Measurements from ENCODE around the gene FGF18. TPM values are rescaled to one million over a fixed set of nuclear protein-coding genes. Genes with fewer than 3 reads are reported as not detected.
"Not testable (repeated sequence)": the region's sequence is repeated elsewhere in the genome, so short reads cannot be mapped to it uniquely, and the experiment has no call there.

FGF18 gene
- total RNA-seq, 1 donor from 2014 or later = not detected

DNA sequence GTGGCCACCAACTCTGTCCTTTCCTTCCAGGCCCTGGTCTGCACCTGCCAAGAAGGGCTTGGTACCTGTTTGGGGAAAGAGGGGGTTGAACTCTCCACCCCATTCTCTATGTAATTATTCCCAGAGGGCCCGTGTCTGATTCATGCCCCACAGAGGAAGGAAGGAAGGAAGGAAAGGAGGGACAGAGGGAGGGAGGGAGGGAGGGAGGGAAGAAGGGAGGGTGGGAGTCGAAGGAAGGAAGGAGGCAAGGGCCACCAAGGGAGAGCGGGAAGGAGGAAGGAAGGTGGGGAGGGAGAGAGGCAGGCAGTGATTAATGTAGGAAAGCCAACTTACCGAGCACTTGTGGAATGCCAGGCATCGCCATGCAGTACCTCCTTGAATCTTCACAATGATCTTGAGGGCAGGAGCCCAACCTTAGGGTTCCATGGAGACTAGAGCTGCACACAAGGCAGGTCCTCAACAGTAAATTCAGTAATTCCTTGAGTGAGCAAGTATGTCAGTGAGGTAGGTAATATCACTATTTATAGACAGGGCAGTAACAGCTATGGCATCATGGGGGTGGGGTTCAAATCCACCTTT, 75.8 kb downstream of the FGF18 start:
- ChIA-PET CTCF (no interaction called here), POLR2A (no interaction called here)
- Mint-ChIP-seq H3K27me3 (no peaks in the 10 kb centered on the region), H3K4me3 (no peak overlapping the region), H3K27ac (no peak overlapping the region), H3K4me1 (no peaks in the 10 kb centered on the region), H3K9me3 (no peaks in the 10 kb centered on the region), H3K36me3 (ENCODE audit: low read depth) (no peaks in the 10 kb centered on the region)
- DNase-seq (no peak), ATAC-seq (ENCODE audit: low read depth) (no peak)
- TF ChIP-seq, protein P1, sequence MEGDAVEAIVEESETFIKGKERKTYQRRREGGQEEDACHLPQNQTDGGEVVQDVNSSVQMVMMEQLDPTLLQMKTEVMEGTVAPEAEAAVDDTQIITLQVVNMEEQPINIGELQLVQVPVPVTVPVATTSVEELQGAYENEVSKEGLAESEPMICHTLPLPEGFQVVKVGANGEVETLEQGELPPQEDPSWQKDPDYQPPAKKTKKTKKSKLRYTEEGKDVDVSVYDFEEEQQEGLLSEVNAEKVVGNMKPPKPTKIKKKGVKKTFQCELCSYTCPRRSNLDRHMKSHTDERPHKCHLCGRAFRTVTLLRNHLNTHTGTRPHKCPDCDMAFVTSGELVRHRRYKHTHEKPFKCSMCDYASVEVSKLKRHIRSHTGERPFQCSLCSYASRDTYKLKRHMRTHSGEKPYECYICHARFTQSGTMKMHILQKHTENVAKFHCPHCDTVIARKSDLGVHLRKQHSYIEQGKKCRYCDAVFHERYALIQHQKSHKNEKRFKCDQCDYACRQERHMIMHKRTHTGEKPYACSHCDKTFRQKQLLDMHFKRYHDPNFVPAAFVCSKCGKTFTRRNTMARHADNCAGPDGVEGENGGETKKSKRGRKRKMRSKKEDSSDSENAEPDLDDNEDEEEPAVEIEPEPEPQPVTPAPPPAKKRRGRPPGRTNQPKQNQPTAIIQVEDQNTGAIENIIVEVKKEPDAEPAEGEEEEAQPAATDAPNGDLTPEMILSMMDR (IDR thresholded peaks at IDR 0.05) = no peak
- intact Hi-C loops (cut with micrococcal nuclease) = no loop called here

DNA sequence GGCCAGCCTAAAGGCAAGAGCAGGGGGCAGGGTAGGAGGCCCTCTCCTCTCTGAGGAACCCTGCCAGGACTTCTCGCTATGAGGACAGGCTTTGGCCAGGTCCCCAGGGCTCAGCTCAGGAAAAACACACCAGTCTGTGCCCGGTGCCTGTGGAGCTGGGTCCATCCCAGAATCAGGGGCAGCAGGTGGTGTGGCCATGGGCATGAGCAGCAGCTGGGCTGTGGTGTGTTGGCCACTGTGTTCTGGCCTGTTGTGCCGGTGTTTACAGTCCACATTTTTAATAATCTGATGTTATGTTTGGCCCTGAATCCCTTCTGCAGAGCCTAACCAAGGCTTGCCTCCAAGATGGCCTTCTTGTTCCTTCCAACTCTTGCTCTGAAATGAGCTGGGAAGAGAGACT, 77.0 kb downstream of the FGF18 start:
- ATAC-seq (ENCODE audit: low read depth) (no peak), DNase-seq (no peak)
- intact Hi-C loops (cut with micrococcal nuclease) = no loop called here
- Mint-ChIP-seq H3K9me3 (no peaks in the 10 kb centered on the region), H3K36me3 (ENCODE audit: low read depth) (no peaks in the 10 kb centered on the region), H3K27ac (no peak overlapping the region), H3K27me3 (no peaks in the 10 kb centered on the region), H3K4me1 (no peaks in the 10 kb centered on the region), H3K4me3 (no peak overlapping the region)
- POLR2A ChIA-PET = no interaction called here
- TF ChIP-seq, protein P1 (IDR thresholded peaks at IDR 0.05) = no peak
- CTCF ChIA-PET = no interaction called here

DNA sequence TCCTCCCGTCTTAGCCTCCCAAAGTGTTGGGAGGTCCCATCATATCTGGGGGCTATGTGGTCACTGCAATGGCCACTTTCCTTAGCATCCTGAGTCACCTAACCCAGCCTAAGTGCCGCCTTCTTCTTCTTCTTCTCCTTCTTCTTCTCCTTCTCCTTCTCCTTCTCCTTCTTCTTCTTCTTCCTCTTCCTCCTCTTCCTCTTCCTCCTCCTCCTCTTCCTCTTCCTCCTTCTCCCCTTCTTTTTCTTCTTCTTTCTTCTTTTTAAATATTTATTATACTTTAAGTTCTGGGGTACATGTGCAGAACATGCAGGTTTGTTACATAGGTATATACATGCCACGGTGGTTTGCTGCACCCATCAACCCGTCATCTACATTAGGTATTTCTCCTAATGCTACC, 78.0 kb downstream of the FGF18 start:
- DNase-seq; H3K27me3 Mint-ChIP-seq; H3K9me3 Mint-ChIP-seq; POLR2A ChIA-PET; H3K4me1 Mint-ChIP-seq; H3K27ac Mint-ChIP-seq; ATAC-seq (ENCODE audit: low read depth); H3K4me3 Mint-ChIP-seq; intact Hi-C loops (cut with micrococcal nuclease); CTCF ChIA-PET; H3K36me3 Mint-ChIP-seq (ENCODE audit: low read depth): not testable (repeated sequence)

DNA sequence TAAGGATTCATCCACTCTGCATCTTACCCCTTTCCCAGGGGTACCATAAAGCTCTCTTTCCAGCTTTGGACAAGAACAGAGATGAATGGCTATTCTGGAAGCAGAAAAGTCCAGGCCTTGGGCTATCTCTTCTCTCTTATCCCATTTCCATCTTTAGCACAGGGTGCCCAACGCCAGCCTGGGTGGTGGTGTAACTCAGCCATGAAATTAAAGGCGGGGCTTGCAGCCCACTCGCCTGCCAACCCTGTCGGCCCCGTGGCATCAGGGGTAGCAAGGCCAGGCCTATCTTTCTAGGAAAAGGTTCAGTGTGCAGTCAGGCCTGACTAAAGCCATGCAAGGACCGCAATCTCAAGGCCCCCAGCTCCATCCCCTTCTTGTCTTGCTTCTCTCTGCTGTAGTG, 78.7 kb downstream of the FGF18 start:
- DNase-seq = no peak
- ChIA-PET CTCF (no interaction called here), POLR2A (no interaction called here)
- no peak overlapping the region for H3K4me3 Mint-ChIP-seq
- TF ChIP-seq, protein P1 (IDR thresholded peaks at IDR 0.05) = no peak
- H3K27me3 Mint-ChIP-seq = no peaks in the 10 kb centered on the region
- intact Hi-C loops (cut with micrococcal nuclease) = no loop called here
- no peaks in the 10 kb centered on the region for H3K9me3 Mint-ChIP-seq
- no peaks in the 10 kb centered on the region for H3K4me1 Mint-ChIP-seq
- ATAC-seq (ENCODE audit: low read depth) = no peak
- no peaks in the 10 kb centered on the region for H3K36me3 Mint-ChIP-seq (ENCODE audit: low read depth)
- no peak overlapping the region for H3K27ac Mint-ChIP-seq

DNA sequence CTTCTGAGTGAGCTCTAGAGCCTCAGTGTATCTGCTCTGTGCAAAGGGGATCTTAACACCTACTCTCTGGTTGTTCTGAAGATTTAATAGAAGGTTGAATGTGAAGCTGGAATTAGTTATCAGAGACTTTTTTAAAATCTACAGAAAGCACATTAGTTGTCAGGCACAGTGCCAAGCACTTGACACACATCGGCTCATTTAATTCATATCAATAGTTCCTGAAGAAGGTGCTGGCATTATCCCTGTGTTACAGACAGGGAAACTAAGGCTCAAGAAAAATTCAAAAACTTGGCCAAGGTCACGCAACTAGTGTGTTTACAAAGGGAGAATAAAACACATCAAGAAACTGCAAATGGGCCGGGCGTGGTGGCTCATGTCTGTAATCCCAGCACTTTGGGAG, 80.2 kb downstream of the FGF18 start:
- POLR2A ChIA-PET = no interaction called here
- no peak overlapping the region for H3K4me3 Mint-ChIP-seq

More for the DNA sequence above, 80.2 kb downstream of the FGF18 start:
- Mint-ChIP-seq H3K27me3 (no peaks in the 10 kb centered on the region), H3K4me1 (no peaks in the 10 kb centered on the region), H3K9me3 (no peaks in the 10 kb centered on the region), H3K36me3 (ENCODE audit: low read depth) (no peaks in the 10 kb centered on the region), H3K27ac (no peak overlapping the region)
- CTCF ChIA-PET = no interaction called here
- TF ChIP-seq, protein P1 (IDR thresholded peaks at IDR 0.05) = no peak
- intact Hi-C loops (cut with micrococcal nuclease) = no loop called here
- ATAC-seq (ENCODE audit: low read depth) = no peak
- no peak for DNase-seq
